K562 (cell line): Measurements from ENCODE around the gene PTPN18. TPM values are rescaled to one million over a fixed set of nuclear protein-coding genes. Genes with fewer than 3 reads are reported as not detected.

Experiments used
- ATAC-seq: fragments of 200-7000 bp; cut with Tn5 transposase; 3 replicates; pipeline ENCODE4 v1.9.1; 2020; ENCODE audit warnings: moderate library complexity
- BruUV-seq: library from RNA; stranded (reverse); fragments of 400-500 nt; replicated peaks from 2 replicates; lab custom pipeline; 2021; lab: Mats Ljungman, UMichigan
- CTCF ChIA-PET: fragments of 300-600 bp; formaldehyde crosslinking; extraction: SDS; loops from one replicate; lab custom pipeline; 2021; ENCODE audit warnings: low intra/inter-chr PET ratio; lab: Yijun Ruan, JAX
- POLR2A ChIA-PET: fragments of 300-600, 350-650 bp; sonication (Branson Sonifier 250); formaldehyde crosslinking; extraction: SDS; loops from one replicate; lab custom pipeline; 2021; ENCODE audit warnings: antibody characterized with exemption, inconsistent platforms; lab: Yijun Ruan, JAX
- DNase-seq, 4 experiments: peaks; one replicate each; pipeline versions ENCODE4 v3.0.0 to v3.0.0-alpha.2; 2011 to 2018; ENCODE audit warnings: low spot score in 3 of 4, mixed read lengths in 3 of 4; ENCODE audit errors: extremely low read depth in 1 of 4
- FAIRE-seq: peaks from 2 replicates; lab custom pipeline; 2011; peaks lifted over from hg19 to GRCh38; lab: Jason Lieb, UNC
- H2AFZ ChIP-seq: 2 replicates; pipeline ENCODE4 v1.6.0; 2011; ENCODE audit warnings: low read depth, low read length, control low read depth, inconsistent platforms
- H3K27ac ChIP-seq: fragments of 200-600 bp; 3 replicates; pipeline ENCODE4 v1.8.0; 2011; ENCODE audit warnings: low read depth, mild to moderate bottlenecking, control low read depth, inconsistent platforms, low read length, moderate library complexity, mixed read lengths; ENCODE audit errors: extremely low read depth
- H3K27me3 ChIP-seq, 2 experiments: fragments of 300-600 bp in 1 of 2; 2 replicates in 1 of 2; 3 replicates in 1 of 2; pipeline versions ENCODE4 v1.6.0 to v1.8.0; 2011; ENCODE audit warnings: inconsistent platforms in 2 of 2, low read length in 2 of 2, mild to moderate bottlenecking in 1 of 2, mixed read lengths in 1 of 2, moderate library complexity in 1 of 2; ENCODE audit not compliant: control insufficient read depth in 2 of 2, insufficient read depth in 2 of 2
- H3K36me3 ChIP-seq: fragments of 300-600 bp; 3 replicates; pipeline ENCODE4 v1.8.0; 2011; ENCODE audit warnings: mild to moderate bottlenecking, low read length, inconsistent platforms; ENCODE audit not compliant: control insufficient read depth, insufficient read depth
- H3K4me1 ChIP-seq, 2 experiments: fragments of 200-600 bp in 1 of 2; replicated peaks in 1 of 2; 2 replicates in 1 of 2; 3 replicates in 1 of 2; pipeline versions ENCODE4 v1.5.1 to v1.8.0; 2011; ENCODE audit warnings: inconsistent platforms in 2 of 2, low read length in 2 of 2, mild to moderate bottlenecking in 1 of 2, mixed read lengths in 1 of 2, moderate library complexity in 1 of 2; ENCODE audit not compliant: control insufficient read depth in 2 of 2, insufficient read depth in 2 of 2
- H3K4me2 ChIP-seq: 2 replicates; pipeline ENCODE4 v1.6.1; 2011; ENCODE audit warnings: low read length, control low read depth, inconsistent platforms, mixed read lengths; ENCODE audit not compliant: insufficient read depth
- H3K4me3 ChIP-seq: fragments of 200-600 bp; sonication (generic), shearing (Covaris generic); 2 replicates; pipeline ENCODE4 v1.5.1; 2016; ENCODE audit warnings: control low read depth, inconsistent platforms
- H3K79me2 ChIP-seq: fragments of 200-600 bp; 3 replicates; pipeline ENCODE4 v1.8.0; 2011; ENCODE audit warnings: low read length, inconsistent platforms; ENCODE audit not compliant: control insufficient read depth, insufficient read depth
- H3K9ac ChIP-seq, 2 experiments: 2 replicates each; pipeline versions ENCODE4 v1.6.0 to v1.6.1; 2011; ENCODE audit warnings: low read depth in 2 of 2, low read length in 2 of 2, control low read depth in 1 of 2, inconsistent platforms in 1 of 2, mild to moderate bottlenecking in 1 of 2, mixed read lengths in 1 of 2; ENCODE audit not compliant: insufficient read depth in 1 of 2
- H3K9me1 ChIP-seq: one replicate; pipeline ENCODE4 v1.6.0; 2011; ENCODE audit warnings: inconsistent platforms, mild to moderate bottlenecking, low read length, moderate library complexity; ENCODE audit not compliant: control insufficient read depth, insufficient read depth
- H3K9me3 ChIP-seq: replicated peaks from 2 replicates; pipeline ENCODE4 v1.5.1; 2011; ENCODE audit warnings: low read depth, low read length, inconsistent platforms; ENCODE audit not compliant: control insufficient read depth, insufficient read depth
- H4K20me1 ChIP-seq: replicated peaks from 2 replicates; pipeline ENCODE4 v1.6.1; 2011; ENCODE audit warnings: low read length, inconsistent platforms, mixed read lengths; ENCODE audit not compliant: control insufficient read depth, insufficient read depth
- ADNP ChIP-seq: fragments of 200-800 bp; sonication (Bioruptor generic); IDR thresholded peaks from 2 replicates; pipeline ENCODE4 v1.6.1; 2016; ENCODE audit warnings: missing genetic modification characterization, missing compliant biosample characterization
- E2F3 ChIP-seq: fragments of 250-450 bp; sonication (Bioruptor Pico); IDR thresholded peaks from 2 replicates; pipeline ENCODE4 v1.4.0; 2020; ENCODE audit warnings: mild to moderate bottlenecking
- EHMT2 ChIP-seq: fragments of 450-650 bp; IDR thresholded peaks from 2 replicates; pipeline ENCODE4 v1.6.1; 2018; ENCODE audit warnings: antibody characterized with exemption
- ESRRB ChIP-seq: fragments of 250-450 bp; sonication (Bioruptor Pico); IDR thresholded peaks from 2 replicates; pipeline ENCODE4 v1.5.0; 2020; ENCODE audit warnings: mild to moderate bottlenecking, moderate library complexity, borderline replicate concordance
- GTF2B ChIP-seq: IDR thresholded peaks from 2 replicates; pipeline ENCODE4 v1.6.1; 2011; ENCODE audit not compliant: insufficient read length; ENCODE audit errors: extremely low read depth
- L3MBTL2 ChIP-seq: fragments of 450-650 bp; IDR thresholded peaks from 2 replicates; pipeline ENCODE4 v1.6.1; 2016; ENCODE audit warnings: mild to moderate bottlenecking, moderate library complexity
- POLR2G ChIP-seq: fragments of 200-400 bp; formaldehyde crosslinking; IDR thresholded peaks from 2 replicates; pipeline ENCODE4 v1.6.1; 2017; ENCODE audit warnings: low read depth, mild to moderate bottlenecking, antibody characterized with exemption, low read length, moderate library complexity
- RUNX1 ChIP-seq: sonication (generic); IDR thresholded peaks from 2 replicates; pipeline ENCODE4 v1.6.1; 2016; ENCODE audit warnings: antibody characterized with exemption, low read depth
- SNRNP70 ChIP-seq: fragments of 200-400 bp; formaldehyde crosslinking; optimal IDR thresholded peaks from 2 replicates; pipeline ENCODE3; 2017; ENCODE audit warnings: low read depth, low read length
- TFAP4 ChIP-seq: sonication (generic); formaldehyde crosslinking; IDR thresholded peaks from 2 replicates; pipeline ENCODE4 v1.8.0; 2022; ENCODE audit warnings: missing genetic modification reagents, mild to moderate bottlenecking, moderate library complexity, borderline replicate concordance
- ZBTB9 ChIP-seq: fragments of 450-650 bp; formaldehyde crosslinking; IDR thresholded peaks from 2 replicates; pipeline ENCODE4 v1.4.0; 2020; ENCODE audit warnings: mild to moderate bottlenecking, moderate library complexity
- ZNF124 ChIP-seq: sonication (generic); formaldehyde crosslinking; IDR thresholded peaks from 2 replicates; pipeline ENCODE4 v1.8.1; 2022; ENCODE audit warnings: missing genetic modification reagents
- ZNF184 ChIP-seq: sonication (generic); formaldehyde crosslinking; IDR thresholded peaks from 2 replicates; pipeline ENCODE4 v1.5.0; 2020; ENCODE audit warnings: missing genetic modification reagents
- WGBS: fragments of 100-300 bp; shearing (Covaris generic); methylation state at CpG from one replicate; pipeline ENCODE4 v1.1.6; 2016; ENCODE audit warnings: low coverage, mixed read lengths; ENCODE audit not compliant: insufficient coverage; ENCODE audit errors: missing lambda C conversion rate; 5-methylcytosine and 5-hydroxymethylcytosine counted together
- in situ Hi-C: fragments of 300-500 bp; cut with MboI; formaldehyde crosslinking; loops from 4 replicates; pipeline ENCODE4 v1.15.0; 2018; ENCODE audit warnings: inconsistent platforms, mixed read lengths
- intact Hi-C: fragments of 100-400 bp; cut with micrococcal nuclease; formaldehyde crosslinking; loops from 2 replicates; pipeline ENCODE4 v1.14.2; 2022
- polyA plus RNA-seq, 8 experiments: library from polyadenylated mRNA; depleted of rRNA in 4 of 8; stranded (reverse) in 5 of 8; unstranded in 3 of 8; fragments of >200 nt; fragmentation: Nextera tagmentation in 2 of 8; fragmentation: Illumina TruSeq in 1 of 8; extraction: Ambion mirVana in 2 of 8; extraction: Trizol in 1 of 8; gene quantifications; 2 replicates each; pipeline versions ENCODE4 v1.2.1 to v1.2.3, GENCODE V29; 2011 to 2014; ENCODE audit warnings: inconsistent platforms in 1 of 8, missing spikeins in 1 of 8
- total RNA-seq, 7 experiments: library from RNA; depleted of rRNA in 6 of 7; stranded (reverse); fragments of >200 nt in 6 of 7; fragmentation: Illumina TruSeq in 2 of 7; extraction: Trizol in 2 of 7; gene quantifications; 2 replicates each; pipeline versions ENCODE4 v1.2.1 to v1.2.3, GENCODE V29; 2011 to 2021; ENCODE audit warnings: low replicate concordance in 1 of 7

The PTPN18 gene
- total and polyA plus RNA-seq, 9 of the 15 experiments (the other 6 are each of a cell fraction or from before 2014, with no cell fraction given) = 11.6 to 90.7 (median 49.6) TPM

GRCh38 chr2:130389783-130390182 lies 33.9 kb downstream of the PTPN18 start:
- no peak for FAIRE-seq
- no peak for ATAC-seq
- H3K4me3 ChIP-seq = no peak overlapping the region
- peaks cover 12 to 18% of the 10 kb centered on the region in 2 experiments; a peak in 4 of 5 replicates for H3K4me1 ChIP-seq
- in situ Hi-C loops (loop anchor here (25.0 kb wide), 1 partner anchor 198 kb away; the partner anchor contains the start of gene CFC1), intact Hi-C loops (no loop called here)
- H3K36me3 ChIP-seq = no peaks in the 10 kb centered on the region
- no peaks in the 10 kb centered on the region for H3K27me3 ChIP-seq
- ChIA-PET POLR2A (interaction anchor here (1.6 to 2.2 kb wide), 2 partner anchors 11 to 13 kb away, joined by 5 to 6 read pairs; no protein-coding TSS in a partner anchor), CTCF (no interaction called here)
- WGBS = 39% methylated on average over 3 of the region's 3 CpGs
- H3K9me3 ChIP-seq = no peaks in the 10 kb centered on the region
- H3K4me2 ChIP-seq = no peak overlapping the region
- H2AFZ ChIP-seq = no peak overlapping the region
- no peak for DNase-seq
- no peaks in the 10 kb centered on the region for H4K20me1 ChIP-seq
- no peaks in the 10 kb centered on the region for H3K79me2 ChIP-seq
- no peak overlapping the region for H3K9ac ChIP-seq
- no peak for TF ChIP-seq GTF2B
- no peak for TF ChIP-seq ZBTB9 (CRISPR knock-in tag)
- no peak for TF ChIP-seq SNRNP70
- no peak for TF ChIP-seq POLR2G
- no peak for TF ChIP-seq ZNF124 (CRISPR knock-in tag)
- TF ChIP-seq ADNP = no peak
- no peak for TF ChIP-seq EHMT2
- TF ChIP-seq ESRRB = no peak
- no peak for TF ChIP-seq RUNX1
- TF ChIP-seq L3MBTL2 = no peak
- TF ChIP-seq TFAP4 (CRISPR knock-in tag) = no peak
- no peak for TF ChIP-seq E2F3 (CRISPR knock-in tag)
- no peak for TF ChIP-seq ZNF184
- BruUV-seq = no TSS peak
- no peaks in the 10 kb centered on the region for H3K9me1 ChIP-seq
- no peak overlapping the region for H3K27ac ChIP-seq
